OCI-LY7 (cell line): ENCODE measurements around the gene PEX11A. TPM values are rescaled to one million over a fixed set of nuclear protein-coding genes. Genes with fewer than 3 reads are reported as not detected.

Experiments
- BruUV-seq: library from RNA; stranded (reverse); fragments of 400-500 nt; replicated peaks from 2 replicates; lab custom pipeline; 2021; lab: Mats Ljungman, UMichigan
- CTCF ChIA-PET: fragments of 300-600 bp; sonication (Branson Sonifier 250); formaldehyde crosslinking; loops from one replicate; lab custom pipeline; 2022; ENCODE audit warnings: antibody characterized with exemption; ENCODE audit not compliant: unreplicated experiment; lab: Charles Lee
- POLR2A ChIA-PET: fragments of 300-600 bp; sonication (Branson Sonifier 250); formaldehyde crosslinking; loops from one replicate; lab custom pipeline; 2022; ENCODE audit warnings: antibody characterized with exemption; lab: Charles Lee
- DNase-seq: peaks from one replicate; pipeline ENCODE4 v3.0.0-alpha.2; 2015; ENCODE audit warnings: low spot score
- H2AFZ ChIP-seq: fragments of 200-600 bp; sonication (generic), shearing (Covaris generic); 2 replicates; pipeline ENCODE4 v1.6.1; 2014; ENCODE audit warnings: mild to moderate bottlenecking, antibody characterized with exemption, low read length, moderate library complexity
- H3K27ac ChIP-seq: fragments of 200-600 bp; sonication (generic); 2 replicates; pipeline ENCODE4 v1.5.1; 2014; ENCODE audit warnings: mixed run types, low read depth, mild to moderate bottlenecking, moderate library complexity, low read length, inconsistent platforms; ENCODE audit not compliant: poor library complexity, severe bottlenecking
- H3K36me3 ChIP-seq: fragments of 200-600 bp; sonication (generic); 2 replicates; pipeline ENCODE4 v1.6.1; 2014; ENCODE audit warnings: mild to moderate bottlenecking, antibody characterized with exemption, low read length, moderate library complexity, mixed read lengths; ENCODE audit not compliant: insufficient read depth
- H3K4me1 ChIP-seq: fragments of 200-600 bp; sonication (generic); 2 replicates; pipeline ENCODE4 v1.5.1; 2014; ENCODE audit warnings: mild to moderate bottlenecking, low read length; ENCODE audit not compliant: insufficient read depth, poor library complexity, severe bottlenecking
- H3K4me2 ChIP-seq: fragments of 200-600 bp; sonication (generic); 2 replicates; pipeline ENCODE4 v1.6.1; 2014; ENCODE audit warnings: mild to moderate bottlenecking, low read length
- H3K4me3 ChIP-seq: fragments of 200-600 bp; sonication (generic); 2 replicates; pipeline ENCODE4 v1.5.1; 2014; ENCODE audit warnings: mild to moderate bottlenecking, low read depth, low read length; ENCODE audit not compliant: poor library complexity, severe bottlenecking
- H3K79me2 ChIP-seq: fragments of 200-600 bp; sonication (generic); 2 replicates; pipeline ENCODE4 v1.6.1; 2016; ENCODE audit warnings: low read depth, mild to moderate bottlenecking, low read length, moderate library complexity, mixed read lengths; ENCODE audit not compliant: insufficient read depth
- H3K9me2 ChIP-seq: fragments of 200-600 bp; sonication (generic); 2 replicates; pipeline ENCODE4 v1.6.1; 2016; ENCODE audit warnings: mild to moderate bottlenecking, low read length, mixed read lengths; ENCODE audit not compliant: insufficient read depth
- H3K9me3 ChIP-seq: fragments of 200-600 bp; sonication (generic); 2 replicates; pipeline ENCODE4 v1.6.1; 2014; ENCODE audit warnings: mild to moderate bottlenecking, mixed run types, low read length, mixed read lengths
- H4K20me1 ChIP-seq: fragments of 200-600 bp; sonication (generic); 2 replicates; pipeline ENCODE4 v1.6.1; 2014; ENCODE audit warnings: mild to moderate bottlenecking, antibody characterized with exemption, low read length, moderate library complexity, mixed read lengths; ENCODE audit not compliant: insufficient read depth
- EZH2phosphoT487 ChIP-seq: fragments of 200-600 bp; sonication (generic); IDR thresholded peaks from 2 replicates; pipeline ENCODE4 v1.6.1; 2018; ENCODE audit warnings: low read depth, borderline replicate concordance, mild to moderate bottlenecking, mixed run types, antibody characterized with exemption, low read length, moderate library complexity, mixed read lengths
- intact Hi-C: fragments of 100-400 bp; cut with micrococcal nuclease; formaldehyde crosslinking; loops from one replicate; pipeline ENCODE4 v1.10.0; 2022; ENCODE audit not compliant: unreplicated experiment
- total RNA-seq, 2 experiments: library from RNA; depleted of rRNA in 1 of 2; stranded (reverse); fragments of >200 nt in 1 of 2; shearing (Covaris generic) in 1 of 2; gene quantifications; 2 replicates each; pipeline ENCODE4 v1.2.3, GENCODE V29; 2014 to 2022
- TF ChIP-seq, protein P1 (sequence below): fragments of 200-600 bp; sonication (generic); conservative IDR thresholded peaks from 2 replicates; pipeline ENCODE4 v1.5.1; 2014; ENCODE audit warnings: mild to moderate bottlenecking, antibody characterized with exemption, low read length, moderate library complexity, mixed read lengths

Gene PEX11A
- total RNA-seq, 2 experiments from 2014 or later = 2.0 to 2.8 TPM

- DNase-seq = no peak
- BruUV-seq = no TSS peak
- H3K4me2 ChIP-seq = no peak overlapping the region
- CTCF ChIA-PET = interaction anchor here (0.6 kb wide), 2 partner anchors 96 to 255 kb away, joined by 4 read pairs; no protein-coding TSS in a partner anchor
- no peaks in the 10 kb centered on the region for H3K9me3 ChIP-seq
- H3K36me3 ChIP-seq = no peaks in the 10 kb centered on the region
- no peak for TF ChIP-seq EZH2phosphoT487
- TF ChIP-seq, protein P1, sequence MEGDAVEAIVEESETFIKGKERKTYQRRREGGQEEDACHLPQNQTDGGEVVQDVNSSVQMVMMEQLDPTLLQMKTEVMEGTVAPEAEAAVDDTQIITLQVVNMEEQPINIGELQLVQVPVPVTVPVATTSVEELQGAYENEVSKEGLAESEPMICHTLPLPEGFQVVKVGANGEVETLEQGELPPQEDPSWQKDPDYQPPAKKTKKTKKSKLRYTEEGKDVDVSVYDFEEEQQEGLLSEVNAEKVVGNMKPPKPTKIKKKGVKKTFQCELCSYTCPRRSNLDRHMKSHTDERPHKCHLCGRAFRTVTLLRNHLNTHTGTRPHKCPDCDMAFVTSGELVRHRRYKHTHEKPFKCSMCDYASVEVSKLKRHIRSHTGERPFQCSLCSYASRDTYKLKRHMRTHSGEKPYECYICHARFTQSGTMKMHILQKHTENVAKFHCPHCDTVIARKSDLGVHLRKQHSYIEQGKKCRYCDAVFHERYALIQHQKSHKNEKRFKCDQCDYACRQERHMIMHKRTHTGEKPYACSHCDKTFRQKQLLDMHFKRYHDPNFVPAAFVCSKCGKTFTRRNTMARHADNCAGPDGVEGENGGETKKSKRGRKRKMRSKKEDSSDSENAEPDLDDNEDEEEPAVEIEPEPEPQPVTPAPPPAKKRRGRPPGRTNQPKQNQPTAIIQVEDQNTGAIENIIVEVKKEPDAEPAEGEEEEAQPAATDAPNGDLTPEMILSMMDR = no peak
- POLR2A ChIA-PET = interaction anchor here (0.7 kb wide), 1 partner anchor 9 kb away, joined by 4 read pairs; no protein-coding TSS in a partner anchor
- H2AFZ ChIP-seq = no peak overlapping the region
- intact Hi-C loops = no loop called here
- no peaks in the 10 kb centered on the region for H4K20me1 ChIP-seq
- no peaks in the 10 kb centered on the region for H3K79me2 ChIP-seq
- H3K9me2 ChIP-seq = no peaks in the 10 kb centered on the region
- no peak overlapping the region for H3K4me3 ChIP-seq
- no peak overlapping the region for H3K27ac ChIP-seq
- peaks cover 10% of the 10 kb centered on the region for H3K4me1 ChIP-seq
Observed at GRCh38 chr15:89685995-89686394, 4.6 kb downstream of the PEX11A start.

- H3K4me2 ChIP-seq = no peak overlapping the region
- H2AFZ ChIP-seq = no peak overlapping the region
- ChIA-PET CTCF (no interaction called here), POLR2A (interaction anchor here (0.6 kb wide), 1 partner anchor 20 kb away, joined by 4 read pairs; no protein-coding TSS in a partner anchor)
- H3K36me3 ChIP-seq = no peaks in the 10 kb centered on the region
- no peaks in the 10 kb centered on the region for H3K9me3 ChIP-seq
- intact Hi-C loops = no loop called here
- no peaks in the 10 kb centered on the region for H3K79me2 ChIP-seq
- no TSS peak for BruUV-seq
- H4K20me1 ChIP-seq = no peaks in the 10 kb centered on the region
- no peaks in the 10 kb centered on the region for H3K4me1 ChIP-seq
- TF ChIP-seq EZH2phosphoT487 = no peak
- TF ChIP-seq, protein P1 = no peak
- H3K27ac ChIP-seq = no peak overlapping the region
- H3K9me2 ChIP-seq = no peaks in the 10 kb centered on the region
- no peak overlapping the region for H3K4me3 ChIP-seq
- no peak for DNase-seq
Observed at GRCh38 chr15:89681146-89681545, 9.4 kb downstream of the PEX11A start.

- intact Hi-C loops = no loop called here
- Histone ChIP-seq H3K9me2 (no peaks in the 10 kb centered on the region), H3K36me3 (no peaks in the 10 kb centered on the region), H3K4me3 (no peak overlapping the region), H3K9me3 (no peaks in the 10 kb centered on the region), H2AFZ (no peak overlapping the region), H4K20me1 (no peaks in the 10 kb centered on the region), H3K4me1 (no peaks in the 10 kb centered on the region), H3K4me2 (no peak overlapping the region), H3K79me2 (no peaks in the 10 kb centered on the region), H3K27ac (no peak overlapping the region)
- DNase-seq = no peak
- CTCF ChIA-PET = no interaction called here
- TF ChIP-seq, protein P1 = no peak
- TF ChIP-seq EZH2phosphoT487 = no peak
- no TSS peak for BruUV-seq
- POLR2A ChIA-PET = no interaction called here
Observed at GRCh38 chr15:89680282-89680873, 10.2 kb downstream of the PEX11A start.
